ENCODE measurements around the gene RHCG. TPM values are rescaled to one million over a fixed set of nuclear protein-coding genes. Genes with fewer than 3 reads are reported as not detected.
"Not testable (repeated sequence)": the region's sequence is repeated elsewhere in the genome, so short reads cannot be mapped to it uniquely, and the experiment has no call there.

Gene RHCG
- total RNA-seq, 1 donor from 2014 or later: 4.1 TPM

- no peak for FAIRE-seq
Measured at GRCh38 chr15:89482139-89482538, 14.2 kb downstream of the RHCG start.

GRCh38 chr15:89480505-89480904, 15.9 kb downstream of the RHCG start:
- no peak for DNase-seq (ENCODE audit: low spot score in 2 of 2)
- no peak for FAIRE-seq

More at GRCh38 chr15:89482139-89482538, 14.2 kb downstream of the RHCG start:
- DNase-seq (ENCODE audit: low spot score in 2 of 2): no peak

GRCh38 chr15:89479173-89479572, 17.2 kb downstream of the RHCG start:
- FAIRE-seq (no peak), DNase-seq (ENCODE audit: low spot score in 2 of 2) (no peak)

GRCh38 chr15:89477411-89478242, 18.8 kb downstream of the RHCG start:
- no peak for FAIRE-seq
- no peak for DNase-seq (ENCODE audit: low spot score in 2 of 2)

- DNase-seq (ENCODE audit: low spot score in 2 of 2): no peak
- FAIRE-seq: no peak
Measured at GRCh38 chr15:89475661-89476060, 20.7 kb downstream of the RHCG start.

- FAIRE-seq: no peak
Measured at GRCh38 chr15:89472785-89473256, 23.6 kb downstream of the RHCG start.

GRCh38 chr15:89469426-89470096, 26.8 kb downstream of the RHCG start:
- DNase-seq (ENCODE audit: low spot score in 2 of 2): no peak
- FAIRE-seq: no peak

More at GRCh38 chr15:89472785-89473256, 23.6 kb downstream of the RHCG start:
- peak; percentile 55 for DNase-seq (ENCODE audit: low spot score in 2 of 2)

GRCh38 chr15:89468813-89469212, 27.6 kb downstream of the RHCG start:
- DNase-seq (ENCODE audit: low spot score in 2 of 2); FAIRE-seq: not testable (repeated sequence)

GRCh38 chr15:89463113-89463512, 33.3 kb downstream of the RHCG start:
- DNase-seq (ENCODE audit: low spot score in 2 of 2) (no peak), FAIRE-seq (no peak)

GRCh38 chr15:89462198-89462912, 34.0 kb downstream of the RHCG start:
- peak in 1 of 2 donors; percentile 51 for DNase-seq (ENCODE audit: low spot score in 2 of 2)
- FAIRE-seq: no peak

GRCh38 chr15:89461386-89461785, 35.0 kb downstream of the RHCG start:
- no peak for FAIRE-seq

GRCh38 chr15:89460048-89460447, 36.3 kb downstream of the RHCG start:
- DNase-seq (ENCODE audit: low spot score in 2 of 2): no peak
- FAIRE-seq: no peak

More at GRCh38 chr15:89461386-89461785, 35.0 kb downstream of the RHCG start:
- no peak for DNase-seq (ENCODE audit: low spot score in 2 of 2)

GRCh38 chr15:89459271-89460038, 36.9 kb downstream of the RHCG start:
- FAIRE-seq (no peak), DNase-seq (ENCODE audit: low spot score in 2 of 2) (no peak)

GRCh38 chr15:89458440-89458839, 37.9 kb downstream of the RHCG start:
- no peak for FAIRE-seq
- DNase-seq (ENCODE audit: low spot score in 2 of 2): no peak

- FAIRE-seq (no peak), DNase-seq (ENCODE audit: low spot score in 2 of 2) (no peak)
Measured at GRCh38 chr15:89457086-89457485, 39.3 kb downstream of the RHCG start.

GRCh38 chr15:89455535-89455934, 40.8 kb downstream of the RHCG start:
- no peak for FAIRE-seq

GRCh38 chr15:89452330-89452836, 44.0 kb downstream of the RHCG start:
- no peak for FAIRE-seq
- no peak for DNase-seq (ENCODE audit: low spot score in 2 of 2)

More at GRCh38 chr15:89455535-89455934, 40.8 kb downstream of the RHCG start:
- no peak for DNase-seq (ENCODE audit: low spot score in 2 of 2)

GRCh38 chr15:89451846-89452245, 44.5 kb downstream of the RHCG start:
- FAIRE-seq (no peak), DNase-seq (ENCODE audit: low spot score in 2 of 2) (no peak)

- DNase-seq (ENCODE audit: low spot score in 2 of 2): no peak
Measured at GRCh38 chr15:89450076-89451006, 46.0 kb downstream of the RHCG start.

More at GRCh38 chr15:89450076-89451006, 46.0 kb downstream of the RHCG start:
- no peak for FAIRE-seq
